HG03139 (cell line): ENCODE data around the gene RHBDL1.
A peak's percentile ranks its signal among the peaks of the same experiment; 100 is the strongest.

Experiments used
- ATAC-seq: cut with Tn5 transposase; IDR thresholded peaks from one replicate; pipeline ENCODE4 v1.9.1; 2021; ENCODE audit not compliant: unreplicated experiment

RHBDL1 gene

GRCh38 chr16:717450-718245 lies 42.2 kb downstream of the RHBDL1 start:
- ATAC-seq: no peak

- ATAC-seq: no peak
Measured at GRCh38 chr16:718389-718788, 42.9 kb downstream of the RHBDL1 start.

- no peak for ATAC-seq
Measured at GRCh38 chr16:718922-719321, 43.5 kb downstream of the RHBDL1 start.

GRCh38 chr16:719815-720446 lies 44.5 kb downstream of the RHBDL1 start:
- no peak for ATAC-seq

- peak; percentile 26 for ATAC-seq
Measured at GRCh38 chr16:720447-720989, 45.0 kb downstream of the RHBDL1 start.

GRCh38 chr16:720990-721764 lies 45.7 kb downstream of the RHBDL1 start, which contains the start of gene ANTKMT:
Gene ANTKMT, plus strand, starts transcription at chr16:721146. Its CDS starts 129 bp downstream, at chr16:721275.
- ATAC-seq: peak; percentile 57

- no peak for ATAC-seq
Measured at GRCh38 chr16:721765-722540, 46.5 kb downstream of the RHBDL1 start.

- no peak for ATAC-seq
Measured at GRCh38 chr16:722835-723633, 47.6 kb downstream of the RHBDL1 start.

- no peak for ATAC-seq
Measured at GRCh38 chr16:723695-724094, 48.2 kb downstream of the RHBDL1 start.

GRCh38 chr16:724188-725040 lies 48.9 kb downstream of the RHBDL1 start:
- ATAC-seq: no peak

GRCh38 chr16:725041-725376 lies 49.5 kb downstream of the RHBDL1 start:
- ATAC-seq: no peak

GRCh38 chr16:725463-726187 lies 50.2 kb downstream of the RHBDL1 start:
- no peak for ATAC-seq

GRCh38 chr16:726188-726437 lies 50.6 kb downstream of the RHBDL1 start:
- no peak for ATAC-seq

- no peak for ATAC-seq
Measured at GRCh38 chr16:726438-727290, 51.2 kb downstream of the RHBDL1 start, which contains the start of the genes CCDC78 and HAGHL. Gene CCDC78, minus strand, starts transcription at chr16:726443. Its CDS starts 76 bp downstream, at chr16:726367. Gene HAGHL, plus strand, starts transcription at chr16:727106. Its CDS starts 404 bp downstream, at chr16:727510.

- ATAC-seq: no peak
Measured at GRCh38 chr16:727291-727977, 52.0 kb downstream of the RHBDL1 start.
